GM21825 (cell line): Measurements from ENCODE around the gene IKZF2.

Experiments used
- ATAC-seq: cut with Tn5 transposase; IDR thresholded peaks from one replicate; pipeline ENCODE4 v1.9.1; 2021; ENCODE audit warnings: mild to moderate bottlenecking, moderate library complexity; ENCODE audit not compliant: unreplicated experiment

Gene IKZF2

DNA sequence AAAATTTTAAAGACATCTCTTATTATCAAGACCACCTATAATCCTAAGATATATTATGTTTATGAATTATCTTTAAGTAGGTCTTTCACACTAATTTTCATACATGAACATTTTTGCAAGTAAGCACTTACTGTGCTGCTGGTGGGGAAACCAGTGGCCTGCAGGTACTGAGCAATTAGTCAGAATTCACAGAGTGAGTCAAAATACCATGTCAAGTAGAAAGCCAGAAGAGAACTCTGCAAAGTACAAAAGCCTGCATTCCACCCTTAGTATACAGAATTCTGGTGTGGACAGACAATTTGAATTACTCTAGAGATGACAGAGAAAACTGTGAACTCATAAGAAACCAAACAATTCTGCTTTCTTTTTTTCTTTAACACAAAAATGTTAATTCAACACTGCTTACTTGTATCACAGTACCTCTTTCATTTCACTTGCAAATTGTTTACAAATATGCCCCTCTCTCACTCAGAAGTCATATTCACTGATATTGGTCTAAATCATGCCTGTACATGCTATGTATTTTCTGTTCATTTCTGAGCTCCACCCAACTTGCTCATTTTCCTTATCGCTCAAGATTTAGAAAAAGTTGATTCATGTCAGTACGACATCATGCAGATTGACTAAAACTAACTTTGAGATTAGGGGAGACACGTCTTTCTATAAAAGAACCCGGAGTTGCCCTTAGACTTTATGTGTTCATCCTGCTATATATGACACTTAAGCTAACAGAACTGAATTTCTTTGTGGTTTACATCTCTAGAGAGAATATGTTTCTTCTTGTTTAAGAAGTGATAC is 182.9 kb downstream of the IKZF2 start:
- no peak for ATAC-seq

DNA sequence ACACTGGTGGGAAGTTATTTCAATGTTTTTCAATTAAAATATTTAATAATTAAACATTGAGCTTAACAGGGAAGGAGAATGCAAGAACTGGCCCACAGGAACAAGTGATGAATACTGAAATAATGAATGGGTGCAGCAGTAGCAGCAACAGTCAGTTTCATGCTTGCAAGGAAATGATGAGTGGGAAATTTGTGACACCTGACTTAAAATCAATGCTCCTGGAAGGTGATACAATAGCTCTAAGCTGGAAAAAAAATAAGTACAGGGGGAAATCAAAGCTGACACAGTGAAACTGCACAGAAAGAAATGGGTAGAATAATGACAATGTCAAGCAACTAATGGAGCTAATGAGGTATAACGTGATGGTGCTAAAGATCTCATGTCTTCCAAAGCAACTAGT is 184.5 kb downstream of the IKZF2 start:
- no peak for ATAC-seq

DNA sequence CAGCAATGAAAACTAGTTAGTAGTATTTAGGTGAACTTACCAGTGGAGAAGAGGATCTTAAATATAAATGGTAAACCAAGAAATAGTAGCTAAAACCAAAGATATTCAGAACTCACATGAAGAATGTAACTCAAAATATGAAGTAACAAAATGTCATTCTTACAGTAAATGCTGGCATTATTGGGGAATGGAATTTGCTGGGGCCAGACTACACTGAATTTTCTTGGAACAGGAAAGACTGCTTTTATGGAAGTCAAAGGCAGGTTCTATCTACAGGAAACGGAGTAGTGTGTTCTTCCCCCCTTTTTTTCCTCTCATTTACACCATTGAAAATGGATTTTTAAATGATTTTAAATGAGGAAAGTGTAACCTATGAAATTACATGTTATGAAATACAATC is 188.7 kb downstream of the IKZF2 start:
- no peak for ATAC-seq

DNA sequence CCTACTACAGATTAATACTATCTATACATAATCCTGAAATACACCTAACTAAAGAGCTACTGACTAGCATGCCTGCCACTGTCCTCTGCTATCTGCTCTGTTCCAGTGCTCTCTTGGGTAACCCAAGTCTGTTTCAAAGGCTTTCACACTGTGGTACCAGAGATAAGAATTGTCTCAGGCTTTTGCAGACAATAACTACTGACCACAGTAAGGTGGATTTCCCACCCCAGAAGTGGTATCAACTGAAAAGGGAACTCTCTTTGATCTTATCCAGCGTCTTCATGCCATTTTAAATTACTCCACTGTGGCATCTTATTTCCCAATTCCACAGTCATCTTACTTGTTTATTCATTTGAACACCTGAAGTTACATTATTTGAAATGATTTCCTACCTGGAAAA is 190.2 kb downstream of the IKZF2 start:
- ATAC-seq = no peak

DNA sequence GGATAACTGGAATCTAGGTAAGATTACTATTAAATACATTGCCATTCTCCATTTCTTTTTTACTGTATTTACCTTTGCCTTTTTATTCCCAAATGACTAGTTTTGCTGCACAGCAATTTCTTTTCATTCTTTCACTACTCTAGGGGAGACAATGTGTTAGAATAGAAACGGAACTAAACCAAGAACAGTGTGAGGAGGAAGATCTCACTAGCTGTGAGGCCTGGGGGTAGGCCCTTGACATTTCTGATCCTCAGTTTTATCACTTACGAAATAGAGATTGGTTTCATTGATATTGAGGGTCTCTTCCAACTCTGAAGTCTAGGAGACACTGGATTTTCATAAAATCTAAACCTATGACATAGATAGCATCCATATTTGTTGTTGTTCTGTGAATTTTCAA is 191.1 kb downstream of the IKZF2 start:
- no peak for ATAC-seq

DNA sequence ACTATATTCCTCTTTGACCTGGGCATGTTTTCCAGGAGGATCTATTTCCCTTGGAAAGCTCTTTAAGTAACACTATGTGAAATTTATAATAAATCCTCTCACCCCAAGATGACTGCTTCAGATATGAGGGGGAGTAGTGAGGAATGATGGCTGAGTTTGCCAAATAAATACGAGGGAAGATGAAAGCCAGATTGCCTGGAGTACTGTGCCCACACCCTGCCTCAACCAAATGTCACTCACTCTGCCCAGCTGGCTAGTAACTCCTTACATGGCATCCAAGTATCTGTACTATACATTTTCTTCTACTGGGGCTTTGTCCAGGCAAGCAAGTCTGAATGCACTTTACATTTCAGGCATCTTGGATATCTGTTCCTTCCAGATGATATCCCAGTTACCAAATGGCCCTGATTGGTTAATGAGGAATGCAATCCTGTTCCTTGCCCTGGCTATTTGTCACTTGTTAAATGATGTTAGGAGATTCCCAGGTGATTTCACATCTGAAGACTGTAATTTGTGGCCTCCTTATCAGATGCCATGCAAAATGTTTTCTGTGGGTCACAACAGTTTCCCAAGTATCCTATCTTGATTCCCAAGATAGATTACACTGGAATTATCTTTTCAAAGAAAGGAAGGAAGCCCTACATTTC is 191.8 kb downstream of the IKZF2 start:
- no peak for ATAC-seq

DNA sequence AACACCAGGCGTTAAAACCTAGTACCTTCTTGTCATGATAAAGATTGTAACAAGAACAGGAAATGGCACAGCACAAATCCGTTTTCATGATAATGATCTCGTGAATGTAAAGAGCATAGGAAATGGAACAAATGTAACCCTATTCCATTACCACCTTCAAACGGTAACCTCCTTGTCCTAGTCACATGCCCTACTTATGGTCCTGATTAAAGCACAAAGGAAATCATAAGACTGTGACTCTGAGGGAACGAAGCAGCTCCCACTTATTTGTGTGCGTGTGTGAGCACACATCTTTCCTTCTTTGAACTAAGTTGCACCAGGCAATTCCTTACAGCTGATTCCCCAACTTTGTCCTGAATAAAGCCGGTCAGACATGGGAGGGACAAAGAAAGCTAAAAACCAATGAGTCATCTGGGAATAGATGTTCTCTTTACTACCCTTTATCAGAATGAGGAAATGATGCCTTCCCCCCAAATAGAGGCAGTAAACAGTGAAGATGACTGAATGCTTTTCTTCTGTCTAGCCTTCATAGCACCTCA is 192.6 kb downstream of the IKZF2 start:
- ATAC-seq = no peak

DNA sequence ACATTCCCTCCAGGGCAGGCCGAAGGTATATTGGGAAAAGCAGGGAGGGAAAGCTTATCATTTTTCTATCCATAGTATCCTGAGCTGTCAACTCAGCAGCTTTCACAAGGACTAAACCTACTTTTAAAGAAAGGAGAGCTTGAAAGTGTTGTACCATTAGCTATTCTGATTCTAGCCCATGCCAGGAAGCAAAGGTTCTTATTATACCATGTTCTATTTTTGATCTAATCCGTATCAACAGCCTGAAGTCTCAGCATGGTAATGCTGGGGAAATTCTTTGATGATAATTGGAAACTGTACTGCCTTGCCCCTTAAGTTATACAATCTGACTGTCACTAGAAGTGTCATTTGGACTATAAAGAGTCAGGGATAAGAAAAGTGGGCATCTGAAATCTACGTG is 193.3 kb downstream of the IKZF2 start:
- ATAC-seq = no peak

DNA sequence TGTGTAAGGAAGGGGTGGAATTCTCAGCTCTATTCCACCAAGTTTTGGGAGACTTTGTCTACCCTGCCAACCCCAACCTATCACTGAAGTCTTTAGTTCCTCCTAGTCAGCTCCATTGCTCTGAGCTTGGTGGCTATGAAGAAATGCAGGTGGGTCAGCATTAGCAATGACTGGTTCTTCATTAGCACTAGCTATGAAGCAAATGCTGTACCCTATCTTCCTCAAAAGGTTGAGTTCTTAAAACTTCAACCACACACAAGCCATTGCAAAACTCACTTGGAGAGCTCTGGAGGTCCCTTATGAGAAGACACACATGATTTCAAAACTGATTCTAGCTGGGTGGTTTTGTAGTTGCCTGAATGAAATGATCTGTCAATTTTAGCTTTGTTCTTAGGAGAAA is 193.8 kb downstream of the IKZF2 start:
- no peak for ATAC-seq

DNA sequence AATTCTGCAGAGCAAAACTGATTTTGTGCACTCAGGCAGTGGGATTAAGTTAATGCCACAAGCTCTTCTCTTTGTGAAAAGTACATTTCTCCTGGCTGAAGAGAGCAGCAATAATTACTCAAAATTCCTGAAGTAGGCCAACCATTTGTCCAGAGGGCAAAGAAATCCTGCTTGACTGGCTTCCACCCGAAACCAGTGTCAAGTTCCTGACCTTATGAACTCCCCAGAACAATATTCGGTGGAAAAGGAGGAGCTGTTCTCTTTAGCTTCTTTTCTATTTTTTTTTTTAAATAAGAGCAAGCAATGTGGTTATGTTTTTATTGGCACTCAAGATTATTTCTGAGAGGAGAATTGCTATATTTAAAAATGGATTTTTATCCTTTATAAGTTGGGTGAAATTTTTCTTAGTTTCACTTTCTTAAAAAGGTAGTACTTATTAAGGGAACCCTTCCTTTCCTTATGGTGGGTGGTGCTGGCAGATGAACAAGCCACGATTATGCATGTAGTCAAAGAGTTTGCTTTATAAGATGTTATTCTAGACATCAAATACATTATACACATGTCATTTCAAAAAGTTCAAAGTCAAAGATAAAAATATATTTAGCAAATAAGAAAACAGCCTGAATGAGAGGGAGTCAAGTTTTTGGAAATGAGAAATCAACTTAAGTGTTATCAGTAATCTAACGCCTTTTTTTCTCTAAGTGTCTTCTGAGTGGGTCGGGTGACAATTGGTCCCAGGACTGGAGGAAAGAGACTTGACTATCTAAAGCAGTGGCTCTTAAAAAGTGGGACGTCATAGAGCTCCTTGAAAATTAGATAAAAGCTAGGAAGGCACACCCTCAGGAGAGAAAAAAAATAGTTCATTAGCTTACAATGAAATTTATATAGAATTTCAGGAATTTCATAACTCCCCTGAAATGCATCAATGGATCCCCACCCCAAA is 194.5 kb downstream of the IKZF2 start:
- no peak for ATAC-seq

DNA sequence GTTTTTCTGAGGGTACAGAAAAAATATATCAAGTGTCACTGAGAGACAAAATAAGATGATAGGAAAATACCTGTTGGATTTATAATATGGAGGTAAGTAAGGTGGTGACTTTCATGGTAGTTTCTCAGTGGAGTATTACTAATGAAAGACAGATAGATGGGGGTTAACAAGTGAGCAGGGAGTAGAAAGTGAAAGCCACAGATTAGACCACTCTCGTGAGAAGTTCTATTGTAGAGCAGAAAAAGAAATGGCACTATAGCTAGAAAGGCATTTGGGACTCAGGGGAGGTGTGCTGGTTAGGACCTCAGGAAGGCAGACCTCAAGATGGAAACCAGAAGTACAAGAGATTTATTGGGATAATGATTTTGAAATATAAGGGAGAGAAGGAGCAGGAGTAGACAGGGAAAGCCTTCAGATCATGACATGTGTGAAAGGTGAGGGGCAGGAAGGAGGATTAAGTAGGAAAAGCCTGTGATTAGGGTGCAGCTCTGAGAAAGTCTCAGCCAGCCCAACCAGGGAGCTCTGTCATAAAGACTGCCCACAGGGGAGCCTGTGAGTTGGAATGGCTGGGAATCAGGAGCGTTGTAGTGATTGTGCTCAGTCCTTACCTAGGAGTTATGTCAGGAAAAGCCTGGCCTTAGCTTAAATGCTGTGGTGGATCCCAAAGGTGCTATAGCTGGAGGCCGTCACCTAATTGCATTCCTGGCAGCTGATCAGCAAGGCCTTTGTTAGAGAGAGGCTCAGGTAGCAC is 198.1 kb downstream of the IKZF2 start:
- peak; percentile 88 for ATAC-seq

DNA sequence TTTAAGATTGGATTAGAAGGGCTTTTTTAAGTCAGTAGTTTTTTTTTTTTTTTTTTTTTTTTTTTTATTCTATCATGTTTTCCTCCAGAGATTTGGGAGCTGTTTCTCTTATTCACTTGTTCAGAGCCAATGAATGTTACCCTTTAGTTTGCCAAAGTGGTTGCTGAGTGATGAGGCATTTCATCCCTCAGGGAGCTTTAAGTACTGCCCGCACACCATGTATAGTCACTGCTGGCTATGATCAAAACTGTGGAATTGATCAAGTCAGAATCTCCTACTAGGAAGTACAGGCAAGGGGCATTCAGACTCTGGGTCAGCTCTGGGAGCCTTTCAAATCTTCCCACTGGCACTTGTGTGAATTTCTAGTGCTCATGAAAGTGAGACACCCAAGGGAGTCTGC is 201.6 kb downstream of the IKZF2 start:
- ATAC-seq = no peak
